ENCODE measurements around the gene PLEKHA8.

PLEKHA8 gene

DNA sequence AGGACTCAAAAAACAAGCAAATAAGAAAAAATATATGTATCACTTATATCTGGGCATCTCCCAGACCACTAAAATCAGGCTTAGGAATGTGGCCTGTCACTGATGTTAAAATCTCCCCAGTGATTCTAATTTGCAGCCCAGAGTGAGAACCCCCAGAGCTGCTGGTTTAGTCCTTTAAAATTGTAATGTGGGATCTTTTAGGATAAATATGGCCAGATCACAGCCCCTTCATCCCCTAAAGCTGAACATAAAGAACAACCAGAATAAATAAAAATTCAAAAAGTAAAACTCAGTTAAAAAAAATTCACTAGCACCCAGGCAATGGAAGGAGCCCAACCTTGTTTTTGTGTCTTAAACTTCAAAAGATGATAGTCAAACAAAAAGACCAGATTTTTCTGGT lies 60.1 kb downstream of the PLEKHA8 start:
- TF ChIP-seq FOXP2 (optimal IDR thresholded peaks at IDR 0.05; ENCODE audit: borderline replicate concordance, extremely low read depth, extremely low read length, insufficient read depth) (no peak), SIN3A (IDR thresholded peaks at IDR 0.05; ENCODE audit: borderline replicate concordance, insufficient read depth, low read length) (no peak), POLR2AphosphoS5 (IDR thresholded peaks at IDR 0.05; ENCODE audit: low read depth, low read length) (no peak), TAF1 (IDR thresholded peaks at IDR 0.05; ENCODE audit: borderline replicate concordance, insufficient read depth, low read length) (no peak)
- TF ChIP-seq, protein P1, sequence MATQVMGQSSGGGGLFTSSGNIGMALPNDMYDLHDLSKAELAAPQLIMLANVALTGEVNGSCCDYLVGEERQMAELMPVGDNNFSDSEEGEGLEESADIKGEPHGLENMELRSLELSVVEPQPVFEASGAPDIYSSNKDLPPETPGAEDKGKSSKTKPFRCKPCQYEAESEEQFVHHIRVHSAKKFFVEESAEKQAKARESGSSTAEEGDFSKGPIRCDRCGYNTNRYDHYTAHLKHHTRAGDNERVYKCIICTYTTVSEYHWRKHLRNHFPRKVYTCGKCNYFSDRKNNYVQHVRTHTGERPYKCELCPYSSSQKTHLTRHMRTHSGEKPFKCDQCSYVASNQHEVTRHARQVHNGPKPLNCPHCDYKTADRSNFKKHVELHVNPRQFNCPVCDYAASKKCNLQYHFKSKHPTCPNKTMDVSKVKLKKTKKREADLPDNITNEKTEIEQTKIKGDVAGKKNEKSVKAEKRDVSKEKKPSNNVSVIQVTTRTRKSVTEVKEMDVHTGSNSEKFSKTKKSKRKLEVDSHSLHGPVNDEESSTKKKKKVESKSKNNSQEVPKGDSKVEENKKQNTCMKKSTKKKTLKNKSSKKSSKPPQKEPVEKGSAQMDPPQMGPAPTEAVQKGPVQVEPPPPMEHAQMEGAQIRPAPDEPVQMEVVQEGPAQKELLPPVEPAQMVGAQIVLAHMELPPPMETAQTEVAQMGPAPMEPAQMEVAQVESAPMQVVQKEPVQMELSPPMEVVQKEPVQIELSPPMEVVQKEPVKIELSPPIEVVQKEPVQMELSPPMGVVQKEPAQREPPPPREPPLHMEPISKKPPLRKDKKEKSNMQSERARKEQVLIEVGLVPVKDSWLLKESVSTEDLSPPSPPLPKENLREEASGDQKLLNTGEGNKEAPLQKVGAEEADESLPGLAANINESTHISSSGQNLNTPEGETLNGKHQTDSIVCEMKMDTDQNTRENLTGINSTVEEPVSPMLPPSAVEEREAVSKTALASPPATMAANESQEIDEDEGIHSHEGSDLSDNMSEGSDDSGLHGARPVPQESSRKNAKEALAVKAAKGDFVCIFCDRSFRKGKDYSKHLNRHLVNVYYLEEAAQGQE (IDR thresholded peaks at IDR 0.05; ENCODE audit: insufficient read depth in 1 of 2, low read depth in 2 of 2, low read length in 2 of 2) = no peak

DNA sequence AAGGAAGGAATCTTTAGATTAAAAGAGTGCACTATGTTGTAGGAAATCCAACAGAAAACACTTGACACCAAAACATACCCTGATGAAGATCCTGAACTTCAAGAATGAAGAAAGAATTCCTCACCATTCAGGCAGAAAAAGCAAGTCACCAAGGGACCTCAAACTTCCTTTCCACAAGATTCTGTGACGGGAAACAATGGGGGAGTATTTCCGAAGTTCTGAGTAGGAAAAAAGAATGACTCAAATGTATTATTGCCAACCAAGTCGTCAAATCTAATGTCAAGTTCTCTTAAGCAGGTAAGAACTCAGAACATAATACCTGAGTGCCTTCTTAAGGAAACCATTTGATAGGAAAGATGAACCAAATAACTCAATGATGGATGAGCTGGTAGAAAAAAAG lies 61.9 kb downstream of the PLEKHA8 start:
- TF ChIP-seq FOXP2 (optimal IDR thresholded peaks at IDR 0.05; ENCODE audit: borderline replicate concordance, extremely low read depth, extremely low read length, insufficient read depth) = no peak
- TF ChIP-seq TAF1 (IDR thresholded peaks at IDR 0.05; ENCODE audit: borderline replicate concordance, insufficient read depth, low read length) = no peak
- no peak for TF ChIP-seq SIN3A (IDR thresholded peaks at IDR 0.05; ENCODE audit: borderline replicate concordance, insufficient read depth, low read length)
- TF ChIP-seq, protein P1 (IDR thresholded peaks at IDR 0.05; ENCODE audit: insufficient read depth in 1 of 2, low read depth in 2 of 2, low read length in 2 of 2) = no peak
- TF ChIP-seq POLR2AphosphoS5 (IDR thresholded peaks at IDR 0.05; ENCODE audit: low read depth, low read length) = no peak

DNA sequence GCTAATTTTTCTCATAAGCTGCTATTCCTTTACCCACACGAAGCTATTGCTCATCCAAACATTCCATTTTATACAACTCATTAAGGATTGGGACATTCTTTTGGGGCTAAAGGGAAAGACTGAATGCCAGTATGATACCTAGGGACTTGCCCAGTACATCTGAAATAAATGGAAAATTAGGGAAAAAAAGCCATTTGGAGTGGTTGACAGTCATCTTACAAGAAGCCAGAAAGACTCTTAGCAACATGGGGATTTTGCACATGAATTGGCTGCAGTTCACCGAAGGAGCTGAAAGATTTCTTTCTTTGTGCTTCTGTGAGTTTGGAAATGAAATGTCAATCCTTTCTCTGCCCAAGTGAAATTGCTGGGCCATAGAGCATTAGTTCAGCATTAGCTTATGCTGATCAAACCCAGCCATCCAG lies 63.3 kb downstream of the PLEKHA8 start:
- TF ChIP-seq FOXP2 (optimal IDR thresholded peaks at IDR 0.05; ENCODE audit: borderline replicate concordance, extremely low read depth, extremely low read length, insufficient read depth) (no peak), SIN3A (IDR thresholded peaks at IDR 0.05; ENCODE audit: borderline replicate concordance, insufficient read depth, low read length) (no peak), TAF1 (IDR thresholded peaks at IDR 0.05; ENCODE audit: borderline replicate concordance, insufficient read depth, low read length) (no peak), POLR2AphosphoS5 (IDR thresholded peaks at IDR 0.05; ENCODE audit: low read depth, low read length) (no peak)
- TF ChIP-seq, protein P1 (IDR thresholded peaks at IDR 0.05; ENCODE audit: insufficient read depth in 1 of 2, low read depth in 2 of 2, low read length in 2 of 2) = no peak

DNA sequence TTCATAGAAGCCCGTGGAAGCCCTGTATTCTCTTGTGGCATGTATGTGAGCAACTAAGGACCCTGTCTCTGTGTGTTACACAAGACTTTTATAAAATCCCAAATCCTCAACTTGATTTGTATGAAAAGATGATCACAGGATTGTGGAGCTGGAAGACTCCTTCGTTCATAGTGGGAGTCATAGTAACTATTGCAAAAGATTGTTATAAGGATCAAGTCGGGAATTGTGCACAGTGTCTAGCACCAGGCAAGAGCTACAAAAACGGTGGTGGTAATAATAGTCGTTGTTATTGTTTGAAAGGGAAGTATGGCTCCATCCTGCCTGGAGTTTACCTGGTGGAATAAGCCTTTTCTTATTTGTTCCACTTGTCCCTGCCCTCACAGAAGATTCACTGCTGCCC lies 63.8 kb downstream of the PLEKHA8 start:
- TF ChIP-seq FOXP2 (optimal IDR thresholded peaks at IDR 0.05; ENCODE audit: borderline replicate concordance, extremely low read depth, extremely low read length, insufficient read depth) (no peak), POLR2AphosphoS5 (IDR thresholded peaks at IDR 0.05; ENCODE audit: low read depth, low read length) (no peak), TAF1 (IDR thresholded peaks at IDR 0.05; ENCODE audit: borderline replicate concordance, insufficient read depth, low read length) (no peak), SIN3A (IDR thresholded peaks at IDR 0.05; ENCODE audit: borderline replicate concordance, insufficient read depth, low read length) (no peak)
- TF ChIP-seq, protein P1 (IDR thresholded peaks at IDR 0.05; ENCODE audit: insufficient read depth in 1 of 2, low read depth in 2 of 2, low read length in 2 of 2) = no peak
